ENCODE data around the gene FSTL3. TPM values are rescaled to one million over a fixed set of nuclear protein-coding genes. Genes with fewer than 3 reads are reported as not detected.
"Not testable (repeated sequence)": the region's sequence is repeated elsewhere in the genome, so short reads cannot be mapped to it uniquely, and the experiment has no call there.

Gene FSTL3
- total RNA-seq, 1 experiment from 2014 or later = 40.9 TPM

DNA sequence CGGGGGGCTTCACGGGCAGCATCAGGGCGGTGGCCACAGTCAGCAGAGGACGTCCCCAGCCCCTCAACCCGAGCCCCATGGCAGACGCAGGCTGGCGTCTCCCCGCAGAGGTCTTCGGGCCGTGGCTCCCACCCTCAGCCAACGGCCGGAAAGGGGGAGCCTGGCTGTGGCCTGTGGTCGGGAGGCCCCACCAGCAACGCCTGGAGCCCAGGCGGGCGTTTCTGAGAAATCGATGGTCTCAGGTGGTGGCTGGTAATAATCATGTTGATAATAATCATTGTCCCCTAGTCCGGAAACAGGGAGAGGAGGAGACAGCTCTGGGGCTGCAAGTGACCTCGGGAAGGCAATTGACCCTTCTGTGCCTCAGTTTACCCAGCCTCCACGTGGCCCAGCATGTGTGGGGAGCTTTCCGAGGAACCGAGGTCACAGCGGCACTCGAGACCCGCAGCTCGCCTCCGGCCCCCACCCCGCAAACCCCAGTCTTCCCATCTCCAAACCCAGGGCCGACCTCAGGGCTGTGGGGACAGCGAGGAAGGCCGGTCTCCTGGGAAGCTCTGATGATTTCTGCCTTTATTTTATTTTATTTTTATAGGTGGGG, 19.3 kb downstream of the FSTL3 start, which contains the start of gene PRSS57:
Gene PRSS57 (minus strand): TSS at position 101 of the 598 bp plus-strand sequence. CDS start 22 bp downstream, at position 79.
- Histone ChIP-seq H3K27me3 (ENCODE audit: insufficient read depth, low read depth) (peaks cover 18% of the 10 kb centered on the region), H3K27ac (no peak within 1 kb of the TSS), H3F3A (ENCODE audit: insufficient read depth, low read depth) (no peaks in the 10 kb centered on the region), H3K4me1 (replicated peaks; ENCODE audit: insufficient read depth) (no peaks in the 10 kb centered on the region), H3K79me2 (ENCODE audit: low read depth) (no peaks in the 10 kb centered on the region), H3K9me3 (ENCODE audit: insufficient read depth, low read depth) (no peaks in the 10 kb centered on the region), H3K36me3 (ENCODE audit: low read depth) (no peaks in the 10 kb centered on the region), H2AFZ (no peak within 1 kb of the TSS), H3K4me2 (no peak within 1 kb of the TSS), H4K20me1 (ENCODE audit: insufficient read depth) (no peaks in the 10 kb centered on the region), H3K9me2 (ENCODE audit: insufficient read depth) (no peaks in the 10 kb centered on the region), H3K4me3 (no peak within 1 kb of the TSS)
- TF ChIP-seq, protein P1, sequence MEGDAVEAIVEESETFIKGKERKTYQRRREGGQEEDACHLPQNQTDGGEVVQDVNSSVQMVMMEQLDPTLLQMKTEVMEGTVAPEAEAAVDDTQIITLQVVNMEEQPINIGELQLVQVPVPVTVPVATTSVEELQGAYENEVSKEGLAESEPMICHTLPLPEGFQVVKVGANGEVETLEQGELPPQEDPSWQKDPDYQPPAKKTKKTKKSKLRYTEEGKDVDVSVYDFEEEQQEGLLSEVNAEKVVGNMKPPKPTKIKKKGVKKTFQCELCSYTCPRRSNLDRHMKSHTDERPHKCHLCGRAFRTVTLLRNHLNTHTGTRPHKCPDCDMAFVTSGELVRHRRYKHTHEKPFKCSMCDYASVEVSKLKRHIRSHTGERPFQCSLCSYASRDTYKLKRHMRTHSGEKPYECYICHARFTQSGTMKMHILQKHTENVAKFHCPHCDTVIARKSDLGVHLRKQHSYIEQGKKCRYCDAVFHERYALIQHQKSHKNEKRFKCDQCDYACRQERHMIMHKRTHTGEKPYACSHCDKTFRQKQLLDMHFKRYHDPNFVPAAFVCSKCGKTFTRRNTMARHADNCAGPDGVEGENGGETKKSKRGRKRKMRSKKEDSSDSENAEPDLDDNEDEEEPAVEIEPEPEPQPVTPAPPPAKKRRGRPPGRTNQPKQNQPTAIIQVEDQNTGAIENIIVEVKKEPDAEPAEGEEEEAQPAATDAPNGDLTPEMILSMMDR (conservative IDR thresholded peaks at IDR 0.05) = no peak
- no peak for TF ChIP-seq EZH2 (IDR thresholded peaks at IDR 0.05; ENCODE audit: low read depth)
- intact Hi-C loops (cut with micrococcal nuclease; ENCODE audit: unreplicated experiment) = no loop called here
- ChIA-PET CTCF (no interaction called here), POLR2A (ENCODE audit: unreplicated experiment) (no interaction called here)
- no TSS peak for BruUV-seq (replicated peaks)
- DNase-seq = no peak

DNA sequence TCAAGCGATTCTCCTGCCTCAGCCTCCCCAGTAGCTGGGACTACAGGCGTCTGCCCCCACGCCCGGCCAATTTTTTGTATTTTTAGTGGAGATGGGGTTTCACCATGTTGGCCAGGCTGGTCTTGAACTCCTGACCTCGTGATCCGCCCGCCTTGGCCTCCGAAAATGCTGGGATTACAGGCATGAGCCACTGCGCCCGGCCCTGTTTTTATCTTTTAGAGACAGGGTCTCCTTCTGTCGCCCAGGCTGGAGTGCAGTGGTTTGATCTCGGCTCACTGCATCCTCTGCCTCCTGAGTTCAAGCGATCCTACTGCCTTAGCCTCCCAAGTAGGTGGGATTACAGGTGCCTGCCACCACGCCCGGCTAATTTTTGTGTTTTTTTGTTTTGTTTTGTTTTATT, 22.3 kb downstream of the FSTL3 start:
- H3K4me2 ChIP-seq; intact Hi-C loops (cut with micrococcal nuclease; ENCODE audit: unreplicated experiment); H3K27ac ChIP-seq; H3F3A ChIP-seq (ENCODE audit: insufficient read depth, low read depth); H3K9me2 ChIP-seq (ENCODE audit: insufficient read depth); H3K4me3 ChIP-seq; H2AFZ ChIP-seq; DNase-seq; BruUV-seq (replicated peaks); H3K79me2 ChIP-seq (ENCODE audit: low read depth); CTCF ChIA-PET; POLR2A ChIA-PET (ENCODE audit: unreplicated experiment); H3K9me3 ChIP-seq (ENCODE audit: insufficient read depth, low read depth); H3K4me1 ChIP-seq (replicated peaks; ENCODE audit: insufficient read depth); H4K20me1 ChIP-seq (ENCODE audit: insufficient read depth); H3K36me3 ChIP-seq (ENCODE audit: low read depth): not testable (repeated sequence)
- peaks cover 18% of the 10 kb centered on the region for H3K27me3 ChIP-seq (ENCODE audit: insufficient read depth, low read depth)

DNA sequence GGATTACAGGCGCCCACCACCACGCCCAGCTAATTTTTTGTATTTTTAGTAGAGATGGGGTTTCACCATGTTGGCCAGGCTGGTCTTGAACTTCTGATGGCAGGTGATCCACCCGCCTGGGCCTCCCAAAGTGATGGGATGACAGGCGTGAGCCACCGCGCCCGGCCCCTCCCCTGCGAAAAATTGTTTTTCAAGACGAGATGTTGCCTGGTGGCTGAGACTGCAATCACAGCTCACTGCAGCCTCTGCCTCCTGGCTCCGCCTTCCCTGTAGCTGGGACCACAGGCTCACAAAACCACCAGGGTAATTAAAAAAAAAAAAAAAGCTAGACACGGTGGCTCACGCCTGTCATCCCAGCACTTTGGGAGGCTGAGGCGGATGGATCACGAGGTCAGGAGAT, 23.7 kb downstream of the FSTL3 start:
- Histone ChIP-seq H3F3A (ENCODE audit: insufficient read depth, low read depth) (peaks cover 16% of the 10 kb centered on the region; the same call in 1 of the 2 replicates), H3K27me3 (ENCODE audit: insufficient read depth, low read depth) (peaks cover 12% of the 10 kb centered on the region)
- H3K4me3 ChIP-seq; CTCF ChIA-PET; H3K4me1 ChIP-seq (replicated peaks; ENCODE audit: insufficient read depth); H4K20me1 ChIP-seq (ENCODE audit: insufficient read depth); DNase-seq; H3K36me3 ChIP-seq (ENCODE audit: low read depth); H3K9me2 ChIP-seq (ENCODE audit: insufficient read depth); BruUV-seq (replicated peaks); H3K79me2 ChIP-seq (ENCODE audit: low read depth); H2AFZ ChIP-seq; intact Hi-C loops (cut with micrococcal nuclease; ENCODE audit: unreplicated experiment); H3K27ac ChIP-seq; H3K4me2 ChIP-seq; H3K9me3 ChIP-seq (ENCODE audit: insufficient read depth, low read depth); POLR2A ChIA-PET (ENCODE audit: unreplicated experiment): not testable (repeated sequence)

DNA sequence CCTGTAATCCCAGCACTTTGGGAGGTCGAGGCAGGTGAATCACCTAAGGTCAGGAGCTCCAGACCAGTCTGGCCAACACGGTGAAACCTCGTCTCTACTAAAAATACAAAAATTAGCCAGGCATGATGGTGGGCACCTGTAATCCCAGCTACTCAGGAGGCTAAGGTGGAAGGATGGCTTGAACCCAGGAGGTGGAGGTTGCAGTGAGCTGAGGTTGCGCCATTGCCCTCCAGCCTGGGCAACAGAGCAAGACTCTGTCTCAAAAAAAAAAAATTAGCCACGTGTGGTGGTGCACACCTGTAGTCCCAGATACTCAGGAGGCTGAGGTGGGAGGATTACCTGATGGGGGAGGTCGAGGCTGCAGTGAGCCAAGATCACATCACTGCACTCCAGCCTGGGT, 26.7 kb downstream of the FSTL3 start:
- H3K9me3 ChIP-seq (ENCODE audit: insufficient read depth, low read depth); H3K9me2 ChIP-seq (ENCODE audit: insufficient read depth); DNase-seq; POLR2A ChIA-PET (ENCODE audit: unreplicated experiment); H3K36me3 ChIP-seq (ENCODE audit: low read depth); H3K4me3 ChIP-seq; intact Hi-C loops (cut with micrococcal nuclease; ENCODE audit: unreplicated experiment); H3K79me2 ChIP-seq (ENCODE audit: low read depth); H3K27me3 ChIP-seq (ENCODE audit: insufficient read depth, low read depth); BruUV-seq (replicated peaks); CTCF ChIA-PET; H4K20me1 ChIP-seq (ENCODE audit: insufficient read depth); H2AFZ ChIP-seq; H3K4me2 ChIP-seq; H3K4me1 ChIP-seq (replicated peaks; ENCODE audit: insufficient read depth); H3K27ac ChIP-seq: not testable (repeated sequence)
- peaks cover 26% of the 10 kb centered on the region for H3F3A ChIP-seq (ENCODE audit: insufficient read depth, low read depth)

Data from PC-9 (cell line).